Measurements from ENCODE around the gene RANBP17.

RANBP17 gene

GRCh38 chr5:171055875-171056454 is 194.1 kb downstream of the RANBP17 start:
- Histone ChIP-seq H3K9me3 (ENCODE audit: control insufficient read depth, insufficient read depth, low read depth, low read length) (no peaks in the 10 kb centered on the region), H3K27ac (ENCODE audit: extremely low read depth, low read depth, low read length) (no peak overlapping the region), H3K4me3 (ENCODE audit: low read depth, low read length) (no peak overlapping the region), H3K36me3 (ENCODE audit: control insufficient read depth in 2 of 2, insufficient read depth in 1 of 2, low read length in 2 of 2) (no peaks in the 10 kb centered on the region), H3K4me1 (ENCODE audit: control insufficient read depth, insufficient read depth, low read length) (no peaks in the 10 kb centered on the region)
- CTCF ChIA-PET: no interaction called here
- POLR2A ChIA-PET: no interaction called here
- TF ChIP-seq ZNF549 (tag by site-specific recombination; IDR thresholded peaks at IDR 0.05) (0 out of 2 replicates have a peak, but pooled peaks have one; percentile 7), ZNF654 (tag by site-specific recombination; IDR thresholded peaks at IDR 0.05; ENCODE audit: low read depth) (no peak), ZNF707 (tag by site-specific recombination; IDR thresholded peaks at IDR 0.05) (no peak), PRDM1 (tag by site-specific recombination; IDR thresholded peaks at IDR 0.05) (no peak), ZNF626 (tag by site-specific recombination; IDR thresholded peaks at IDR 0.05) (no peak), ZNF677 (tag by site-specific recombination; IDR thresholded peaks at IDR 0.05) (no peak), ZNF692 (tag by site-specific recombination; IDR thresholded peaks at IDR 0.05) (no peak), ZNF514 (tag by site-specific recombination; IDR thresholded peaks at IDR 0.05) (no peak), ZNF501 (tag by site-specific recombination; IDR thresholded peaks at IDR 0.05) (no peak), ZNF777 (tag by site-specific recombination; IDR thresholded peaks at IDR 0.05; ENCODE audit: borderline replicate concordance) (no peak), ZNF558 (tag by site-specific recombination; IDR thresholded peaks at IDR 0.05) (0 out of 2 replicates have a peak, but pooled peaks have one; percentile 16), ZNF596 (tag by site-specific recombination; IDR thresholded peaks at IDR 0.05) (no peak), BCL11B (tag by site-specific recombination; IDR thresholded peaks at IDR 0.05; ENCODE audit: low read depth) (no peak), ZNF175 (tag by site-specific recombination; IDR thresholded peaks at IDR 0.05) (no peak), ZNF184 (tag by site-specific recombination; IDR thresholded peaks at IDR 0.05) (0 out of 2 replicates have a peak, but pooled peaks have one; percentile 27), ZBTB26 (tag by site-specific recombination; optimal IDR thresholded peaks at IDR 0.05) (no peak), TRIM28 (IDR thresholded peaks at IDR 0.05; ENCODE audit: borderline replicate concordance, low read length) (peak; percentile 90), MEIS1 (CRISPR knock-in tag; IDR thresholded peaks at IDR 0.05; ENCODE audit: borderline replicate concordance) (no peak), ZNF830 (tag by site-specific recombination; IDR thresholded peaks at IDR 0.05; ENCODE audit: low read depth) (no peak), ZNF292 (tag by site-specific recombination; IDR thresholded peaks at IDR 0.05; ENCODE audit: borderline replicate concordance, low read depth) (no peak), ZNF544 (tag by site-specific recombination; IDR thresholded peaks at IDR 0.05) (no peak), ZNF776 (tag by site-specific recombination; IDR thresholded peaks at IDR 0.05; ENCODE audit: borderline replicate concordance) (no peak), SETDB1 (IDR thresholded peaks at IDR 0.05; ENCODE audit: insufficient read length, low read length) (peak; percentile 99), ZNF510 (tag by site-specific recombination; IDR thresholded peaks at IDR 0.05; ENCODE audit: insufficient replicate concordance) (no peak), OSR2 (tag by site-specific recombination; IDR thresholded peaks at IDR 0.05) (no peak)
- TF ChIP-seq, protein P1, sequence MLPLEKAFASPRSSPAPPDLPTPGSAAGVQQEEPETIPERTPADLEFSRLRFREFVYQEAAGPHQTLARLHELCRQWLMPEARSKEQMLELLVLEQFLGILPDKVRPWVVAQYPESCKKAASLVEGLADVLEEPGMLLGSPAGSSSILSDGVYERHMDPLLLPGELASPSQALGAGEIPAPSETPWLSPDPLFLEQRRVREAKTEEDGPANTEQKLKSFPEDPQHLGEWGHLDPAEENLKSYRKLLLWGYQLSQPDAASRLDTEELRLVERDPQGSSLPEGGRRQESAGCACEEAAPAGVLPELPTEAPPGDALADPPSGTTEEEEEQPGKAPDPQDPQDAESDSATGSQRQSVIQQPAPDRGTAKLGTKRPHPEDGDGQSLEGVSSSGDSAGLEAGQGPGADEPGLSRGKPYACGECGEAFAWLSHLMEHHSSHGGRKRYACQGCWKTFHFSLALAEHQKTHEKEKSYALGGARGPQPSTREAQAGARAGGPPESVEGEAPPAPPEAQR (tag by site-specific recombination; IDR thresholded peaks at IDR 0.05): no peak
- TF ChIP-seq, protein P2, sequence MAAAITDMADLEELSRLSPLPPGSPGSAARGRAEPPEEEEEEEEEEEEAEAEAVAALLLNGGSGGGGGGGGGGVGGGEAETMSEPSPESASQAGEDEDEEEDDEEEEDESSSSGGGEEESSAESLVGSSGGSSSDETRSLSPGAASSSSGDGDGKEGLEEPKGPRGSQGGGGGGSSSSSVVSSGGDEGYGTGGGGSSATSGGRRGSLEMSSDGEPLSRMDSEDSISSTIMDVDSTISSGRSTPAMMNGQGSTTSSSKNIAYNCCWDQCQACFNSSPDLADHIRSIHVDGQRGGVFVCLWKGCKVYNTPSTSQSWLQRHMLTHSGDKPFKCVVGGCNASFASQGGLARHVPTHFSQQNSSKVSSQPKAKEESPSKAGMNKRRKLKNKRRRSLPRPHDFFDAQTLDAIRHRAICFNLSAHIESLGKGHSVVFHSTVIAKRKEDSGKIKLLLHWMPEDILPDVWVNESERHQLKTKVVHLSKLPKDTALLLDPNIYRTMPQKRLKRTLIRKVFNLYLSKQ (tag by site-specific recombination; IDR thresholded peaks at IDR 0.05; ENCODE audit: borderline replicate concordance): no peak
- TF ChIP-seq, protein P3, sequence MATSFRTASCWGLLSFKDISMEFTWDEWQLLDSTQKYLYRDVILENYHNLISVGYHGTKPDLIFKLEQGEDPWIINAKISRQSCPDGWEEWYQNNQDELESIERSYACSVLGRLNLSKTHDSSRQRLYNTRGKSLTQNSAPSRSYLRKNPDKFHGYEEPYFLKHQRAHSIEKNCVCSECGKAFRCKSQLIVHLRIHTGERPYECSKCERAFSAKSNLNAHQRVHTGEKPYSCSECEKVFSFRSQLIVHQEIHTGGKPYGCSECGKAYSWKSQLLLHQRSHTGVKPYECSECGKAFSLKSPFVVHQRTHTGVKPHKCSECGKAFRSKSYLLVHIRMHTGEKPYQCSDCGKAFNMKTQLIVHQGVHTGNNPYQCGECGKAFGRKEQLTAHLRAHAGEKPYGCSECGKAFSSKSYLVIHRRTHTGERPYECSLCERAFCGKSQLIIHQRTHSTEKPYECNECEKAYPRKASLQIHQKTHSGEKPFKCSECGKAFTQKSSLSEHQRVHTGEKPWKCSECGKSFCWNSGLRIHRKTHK (tag by site-specific recombination; IDR thresholded peaks at IDR 0.05): peak; percentile 65
- TF ChIP-seq, protein P4, sequence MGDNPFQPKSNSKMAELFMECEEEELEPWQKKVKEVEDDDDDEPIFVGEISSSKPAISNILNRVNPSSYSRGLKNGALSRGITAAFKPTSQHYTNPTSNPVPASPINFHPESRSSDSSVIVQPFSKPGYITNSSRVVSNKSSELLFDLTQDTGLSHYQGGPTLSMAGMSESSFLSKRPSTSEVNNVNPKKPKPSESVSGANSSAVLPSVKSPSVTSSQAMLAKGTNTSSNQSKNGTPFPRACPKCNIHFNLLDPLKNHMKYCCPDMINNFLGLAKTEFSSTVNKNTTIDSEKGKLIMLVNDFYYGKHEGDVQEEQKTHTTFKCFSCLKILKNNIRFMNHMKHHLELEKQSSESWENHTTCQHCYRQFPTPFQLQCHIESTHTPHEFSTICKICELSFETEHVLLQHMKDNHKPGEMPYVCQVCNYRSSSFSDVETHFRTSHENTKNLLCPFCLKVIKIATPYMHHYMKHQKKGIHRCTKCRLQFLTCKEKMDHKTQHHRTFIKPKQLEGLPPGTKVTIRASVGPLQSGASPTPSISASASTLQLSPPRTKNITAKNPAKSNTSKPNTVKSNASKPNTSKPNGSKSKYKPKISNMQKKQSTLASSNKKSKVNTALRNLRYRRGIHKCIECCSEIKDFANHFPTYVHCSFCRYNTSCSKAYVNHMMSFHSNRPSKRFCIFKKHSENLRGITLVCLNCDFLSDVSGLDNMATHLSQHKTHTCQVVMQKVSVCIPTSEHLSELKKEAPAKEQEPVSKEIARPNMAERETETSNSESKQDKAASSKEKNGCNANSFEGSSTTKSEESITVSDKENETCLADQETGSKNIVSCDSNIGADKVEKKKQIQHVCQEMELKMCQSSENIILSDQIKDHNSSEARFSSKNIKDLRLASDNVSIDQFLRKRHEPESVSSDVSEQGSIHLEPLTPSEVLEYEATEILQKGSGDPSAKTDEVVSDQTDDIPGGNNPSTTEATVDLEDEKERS (tag by site-specific recombination; IDR thresholded peaks at IDR 0.05): 0 out of 2 replicates have a peak, but pooled peaks have one; percentile 14
